SKM-1 treated with dmso at 0.1 percent for 144 hours (cell line): Measurements from ENCODE around the gene TLNRD1.
A peak's percentile ranks its signal among the peaks of the same experiment; 100 is the strongest.

ENCODE experiments used
- DNase-seq: peaks from one replicate; lab custom pipeline; 2025; ENCODE audit not compliant: unreplicated experiment; lab: John Stamatoyannopoulos, UW

The TLNRD1 gene

DNA sequence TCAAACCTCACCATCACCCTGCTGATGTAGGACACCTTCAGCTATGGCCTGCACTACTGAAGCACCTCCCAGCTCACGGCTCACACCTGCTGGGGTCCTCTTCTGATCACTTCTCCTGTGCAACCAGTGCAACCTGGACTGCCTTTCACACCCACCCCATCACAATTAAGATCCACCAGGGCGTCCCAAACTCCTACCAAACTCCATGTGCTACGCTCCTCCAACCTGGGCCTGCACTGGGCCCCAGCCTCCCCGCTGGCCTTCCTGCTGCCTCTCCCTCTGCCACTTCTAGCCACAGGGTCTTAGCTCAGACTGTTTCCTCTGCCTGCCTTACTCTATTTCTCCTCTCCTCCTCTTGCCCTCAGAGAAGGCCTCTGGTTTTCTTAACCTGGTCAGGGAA is 23.9 kb upstream of the TLNRD1 start:
- no peak for DNase-seq

DNA sequence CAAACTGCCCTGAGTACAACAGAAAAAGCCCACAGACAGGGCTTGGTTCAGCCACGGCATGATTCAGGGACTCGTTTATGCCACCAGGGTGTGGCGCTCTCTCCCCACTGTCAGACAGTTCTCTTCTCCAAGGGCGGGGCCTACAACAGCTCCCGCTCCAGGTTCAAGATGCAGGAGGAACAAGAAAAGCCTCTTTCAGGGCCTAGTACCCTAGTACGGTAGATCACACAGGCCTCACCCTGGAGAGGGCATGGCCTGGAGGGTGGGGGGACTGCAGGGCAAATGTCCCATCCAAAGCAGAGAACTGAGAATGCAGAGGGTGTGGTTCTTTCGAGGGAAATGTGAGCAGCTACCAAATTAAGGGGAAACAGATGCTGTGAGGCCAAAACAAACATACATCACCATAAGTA is 23.1 kb upstream of the TLNRD1 start:
- peak; percentile 79 for DNase-seq

- no peak for DNase-seq
Observed at GRCh38 chr15:80978685-80979329, 21.9 kb upstream of the TLNRD1 start.

DNA sequence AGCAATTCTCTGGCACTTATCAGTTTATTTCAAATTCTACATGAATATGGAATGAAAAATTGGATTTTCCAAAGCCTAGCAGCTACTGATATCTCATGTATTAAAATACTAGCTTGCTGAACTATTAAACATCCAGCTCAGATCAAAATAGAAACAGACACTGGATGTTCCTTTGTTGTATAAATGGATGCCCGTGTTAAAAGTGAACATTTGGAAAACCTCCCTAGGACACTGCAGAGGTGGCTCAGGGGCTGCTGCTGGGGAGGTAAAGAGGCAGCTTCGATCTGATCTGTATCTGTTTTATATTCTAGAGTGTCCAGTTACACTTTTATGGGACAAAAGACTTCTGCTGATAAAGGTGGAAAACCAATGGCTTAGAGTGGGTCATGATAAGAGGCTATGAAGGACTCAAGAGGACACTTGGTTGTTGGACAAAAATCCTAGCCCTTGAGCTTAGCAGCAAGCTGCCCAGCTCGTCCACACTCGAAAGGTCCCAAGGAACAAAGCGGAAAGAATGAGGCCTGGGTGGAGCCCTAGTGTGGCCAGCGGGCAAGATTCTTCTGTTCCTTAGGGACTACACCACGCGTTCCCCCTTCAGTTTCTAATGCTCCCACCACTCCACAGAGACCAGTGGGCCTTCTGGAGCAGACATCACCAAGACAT is 21.1 kb upstream of the TLNRD1 start:
- DNase-seq, result no peak

- no peak for DNase-seq
Observed at GRCh38 chr15:80982205-80982604, 18.5 kb upstream of the TLNRD1 start.

DNA sequence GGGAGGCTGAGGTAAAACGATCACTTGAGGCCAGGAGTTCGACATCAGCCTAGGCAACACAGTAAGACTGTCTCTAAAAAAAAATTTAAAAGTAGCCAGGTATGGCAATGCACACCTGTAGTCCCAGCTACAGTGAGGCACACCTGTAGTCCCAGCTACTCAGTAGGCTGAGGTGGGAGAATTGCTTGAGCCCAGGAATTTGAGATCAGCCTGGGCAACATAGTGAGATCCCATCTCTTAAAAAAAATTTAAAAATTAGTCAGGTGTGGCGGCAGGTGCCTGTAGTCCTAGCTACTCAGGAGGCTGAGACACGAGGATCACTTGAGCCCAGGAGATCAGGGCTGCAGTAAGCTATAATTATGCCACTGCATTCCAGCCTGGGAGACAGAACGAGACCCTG is 17.9 kb upstream of the TLNRD1 start:
- DNase-seq, result no peak

- DNase-seq, result peak; percentile 90
Observed at GRCh38 chr15:80984856-80985255, 15.9 kb upstream of the TLNRD1 start.

GRCh38 chr15:80985981-80986380 is 14.7 kb upstream of the TLNRD1 start:
- DNase-seq, result no peak

- DNase-seq, result no peak
Observed at GRCh38 chr15:80986487-80986886, 14.2 kb upstream of the TLNRD1 start.

DNA sequence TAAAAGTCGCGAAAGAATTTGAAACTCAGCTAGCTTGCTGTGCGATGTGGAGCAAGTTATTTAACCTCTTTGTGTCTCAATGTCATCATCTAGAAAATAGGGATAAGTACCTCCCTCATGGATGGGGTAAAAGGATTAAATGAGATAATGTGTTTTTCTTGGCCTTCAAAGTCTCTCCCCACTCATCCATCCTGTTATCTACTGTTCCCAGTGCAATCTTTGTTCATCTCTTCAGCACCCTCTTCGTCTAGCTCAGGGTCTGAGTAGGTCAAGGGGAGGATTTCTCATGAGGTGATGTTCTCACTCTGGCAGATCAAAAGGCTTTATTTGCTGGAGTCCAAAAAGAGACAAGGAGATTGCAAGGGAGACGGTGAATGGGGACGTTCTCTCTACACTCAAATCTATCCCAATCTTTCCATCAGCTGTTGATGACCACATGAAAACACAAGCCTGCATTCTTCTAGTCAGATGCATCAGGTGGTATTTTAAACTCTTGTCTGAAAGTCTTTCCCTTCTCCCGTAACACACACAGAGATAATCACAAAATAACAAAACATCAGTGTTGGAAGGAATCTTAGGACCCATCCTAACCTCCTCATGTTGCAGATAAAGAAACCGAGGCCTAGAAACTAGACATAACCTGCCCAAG is 12.5 kb upstream of the TLNRD1 start:
- DNase-seq, result no peak

- DNase-seq, result peak; percentile 19
Observed at GRCh38 chr15:80989081-80989517, 11.6 kb upstream of the TLNRD1 start.

DNA sequence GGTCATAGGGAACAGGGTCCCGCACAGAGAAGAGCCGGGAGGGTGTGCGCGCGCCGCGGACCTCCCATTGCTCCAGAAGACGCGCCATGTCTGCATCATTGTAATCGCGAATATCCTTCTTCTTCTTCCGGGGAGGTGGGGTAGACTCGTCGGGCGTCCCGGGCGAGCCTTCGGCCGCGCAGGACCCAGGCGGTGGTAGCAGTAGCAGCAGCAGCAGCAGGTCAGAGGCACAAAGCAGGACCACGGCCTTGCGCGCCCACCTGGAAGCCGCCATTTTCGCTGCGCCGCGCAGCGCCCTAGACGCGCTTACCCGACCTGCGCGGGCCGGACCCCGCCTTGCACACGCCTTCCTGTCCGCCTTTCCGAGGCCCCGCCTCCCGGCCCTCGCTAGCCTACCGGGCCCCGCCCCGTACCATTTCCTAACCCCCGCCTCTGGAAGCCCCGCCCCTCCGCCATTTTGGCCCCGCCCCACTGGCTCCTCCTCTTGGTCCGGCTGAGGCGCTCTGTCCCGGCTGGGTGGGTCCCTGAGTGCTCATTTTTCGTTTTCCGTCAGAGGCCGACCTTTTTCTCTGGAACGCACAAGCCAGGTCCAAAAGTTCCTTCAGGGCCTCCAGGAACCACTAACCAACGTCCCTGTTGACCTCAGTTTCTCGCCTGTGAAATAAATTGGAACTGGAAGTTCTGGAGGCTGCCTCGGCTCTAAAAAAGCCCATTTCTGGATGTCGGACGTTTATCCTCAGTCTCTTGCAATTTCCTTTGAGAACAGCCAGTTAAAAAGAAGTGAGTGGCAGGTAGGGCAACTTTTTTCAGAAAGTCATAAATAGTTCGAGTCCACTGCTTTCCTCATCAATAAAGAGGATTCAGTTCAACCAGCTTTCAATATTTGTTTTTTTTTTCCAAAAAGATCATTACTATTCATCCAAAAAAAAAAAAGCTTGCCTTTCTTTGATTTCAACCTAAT is 10.9 kb upstream of the TLNRD1 start, which contains the start of gene MESD:
TSS of gene MESD (minus strand) at position 302 of the 961 bp plus-strand sequence. CDS start at position 274, 28 bp downstream.
- DNase-seq, result peak; percentile 92

DNA sequence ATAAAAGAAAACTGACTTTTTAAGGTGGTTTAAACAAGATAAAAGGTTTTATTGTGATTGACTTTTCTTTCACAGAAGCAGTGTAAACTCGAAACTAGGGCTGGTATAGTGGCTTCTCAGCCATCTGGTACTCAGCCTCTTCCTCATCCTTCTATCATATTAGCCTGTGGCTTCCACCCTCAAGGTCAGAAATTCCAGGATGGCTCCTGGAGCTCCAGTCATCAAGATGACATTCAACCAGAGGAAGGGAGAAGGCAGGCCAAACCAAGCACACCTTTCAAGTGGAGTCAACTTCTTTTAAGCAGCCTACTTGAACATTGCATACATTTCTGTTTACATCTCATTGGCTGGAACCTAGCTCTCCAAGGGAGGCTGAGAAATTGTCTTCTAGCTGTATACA is 9.8 kb upstream of the TLNRD1 start:
- no peak for DNase-seq

GRCh38 chr15:80991421-80991820 is 9.3 kb upstream of the TLNRD1 start:
- DNase-seq, result no peak

DNA sequence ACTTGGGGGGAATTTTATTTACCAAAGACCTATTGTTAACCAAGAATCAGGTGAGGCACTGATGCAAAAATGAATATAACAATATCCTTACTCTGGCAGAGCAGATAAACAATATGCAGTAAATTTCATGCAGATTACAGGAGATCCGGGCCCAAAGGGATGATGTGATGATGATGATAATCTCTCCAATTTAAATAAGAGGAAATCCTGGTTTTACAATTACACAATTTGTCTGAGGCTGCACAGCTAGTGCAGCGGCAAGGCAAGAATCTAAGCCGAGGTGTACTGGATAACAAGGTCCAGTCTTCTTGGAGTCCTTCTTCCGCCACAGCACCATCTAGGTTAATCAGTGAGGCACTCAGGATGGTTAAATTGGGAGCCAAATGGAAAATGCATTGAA is 8.7 kb upstream of the TLNRD1 start:
- no peak for DNase-seq

DNA sequence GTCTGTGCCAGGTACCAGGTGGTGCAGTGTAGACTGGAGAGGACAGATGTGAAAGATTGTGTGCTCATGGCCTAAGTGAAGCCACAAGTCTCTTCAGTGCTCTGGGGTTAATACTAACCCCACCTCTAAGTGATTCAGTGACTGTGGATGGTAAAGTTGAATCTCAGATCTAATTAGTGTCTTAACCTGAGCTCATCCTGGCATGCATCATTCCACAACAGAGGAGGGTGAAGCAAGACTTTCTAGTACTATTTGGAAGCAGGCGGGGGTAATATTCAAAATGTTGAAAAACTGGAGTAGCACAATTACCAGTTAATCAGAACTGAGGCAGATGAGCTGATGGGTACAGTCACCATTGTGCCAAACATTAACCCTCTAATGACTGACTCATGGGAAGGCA is 8.3 kb upstream of the TLNRD1 start:
- no peak for DNase-seq

DNA sequence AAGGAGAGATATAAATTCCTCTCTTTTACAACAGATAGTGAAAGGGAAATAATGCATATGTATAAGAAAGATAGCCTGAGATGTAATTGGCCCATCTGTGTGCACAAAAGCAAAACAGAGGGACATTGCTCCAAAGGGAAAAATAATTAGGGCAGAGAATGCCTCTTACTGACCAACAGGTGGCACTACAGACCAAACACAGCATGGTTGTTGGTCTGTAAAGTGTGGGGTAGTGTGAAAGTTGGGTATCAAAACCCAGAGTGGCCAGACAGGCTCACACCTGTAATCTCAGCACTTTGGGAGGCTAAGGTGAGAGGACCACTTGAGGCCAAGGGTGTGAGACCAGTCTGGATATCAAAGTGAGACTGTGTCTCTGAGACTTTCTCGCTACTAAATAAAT is 4.5 kb upstream of the TLNRD1 start:
- peak; percentile 10 for DNase-seq

GRCh38 chr15:80997692-80998091 is 3.0 kb upstream of the TLNRD1 start:
- no peak for DNase-seq

DNA sequence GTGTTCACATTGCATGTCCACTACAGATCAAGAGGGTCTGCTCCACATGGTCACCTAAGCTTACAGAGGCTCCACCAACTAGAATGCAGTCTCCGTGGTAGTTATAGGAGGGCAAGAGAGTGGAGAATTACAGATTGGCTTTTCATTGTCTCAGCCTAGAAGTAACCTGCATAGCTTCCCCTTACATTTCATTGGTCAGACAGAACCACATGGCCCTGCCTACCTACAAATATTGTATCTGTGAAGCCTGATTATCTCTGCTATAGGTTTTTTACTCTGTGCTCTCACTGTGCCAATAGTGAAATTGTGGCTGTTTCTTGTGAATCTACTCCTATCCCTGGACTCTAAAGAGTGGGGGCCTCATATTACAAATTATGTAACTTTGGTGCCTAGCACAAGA is 2.5 kb upstream of the TLNRD1 start:
- DNase-seq, result no peak

DNA sequence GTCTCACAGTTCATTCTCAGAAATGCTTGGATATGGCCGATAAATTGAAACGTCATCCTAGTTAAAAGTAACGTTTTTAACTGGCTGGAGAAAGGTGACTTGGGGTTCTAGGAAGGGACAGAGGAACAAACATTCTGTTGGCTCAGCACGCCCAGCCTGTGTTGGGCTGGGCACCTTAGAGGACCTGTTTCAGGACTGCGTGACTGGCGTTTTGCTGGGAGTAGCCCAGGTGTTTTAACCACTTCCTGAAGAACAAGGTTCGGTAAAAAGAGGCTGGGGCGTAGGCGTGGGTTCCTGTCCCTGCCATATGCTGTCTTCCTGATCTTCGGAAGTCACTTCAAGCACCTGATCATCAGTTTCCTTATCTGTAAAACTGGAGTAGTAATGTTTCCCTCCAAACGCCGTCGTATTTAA is 1.1 kb upstream of the TLNRD1 start:
- no peak for DNase-seq

DNA sequence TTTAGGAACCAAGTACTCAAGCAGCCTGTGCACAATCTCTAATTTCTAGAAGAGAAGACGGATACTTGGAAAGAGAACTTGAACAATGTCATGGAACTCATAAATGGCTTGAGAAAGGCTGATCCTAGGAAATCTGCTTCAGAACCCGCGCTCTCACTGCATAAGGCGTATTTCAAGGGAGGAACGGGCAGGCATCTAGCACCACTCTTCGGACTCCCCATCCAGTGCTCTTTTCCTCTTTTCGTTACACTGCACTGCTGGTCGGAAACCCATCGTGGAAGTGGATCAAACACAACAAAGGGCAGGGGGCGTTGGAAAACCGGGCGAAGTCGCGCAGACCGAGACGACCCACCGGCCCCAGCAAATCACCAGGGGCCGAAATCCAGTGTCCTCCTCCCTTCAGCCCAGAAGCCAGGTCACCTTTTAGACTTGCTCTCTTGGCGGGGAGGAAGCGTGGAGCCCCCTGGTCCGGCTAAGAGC is 539 bp upstream of the TLNRD1 start:
- DNase-seq, result no peak
